ENCODE results near the gene BANF2.

- TF ChIP-seq POLR2AphosphoS5 (IDR thresholded peaks at IDR 0.05) (no peak), CTCF (IDR thresholded peaks at IDR 0.05) (no peak), POLR2A (IDR thresholded peaks at IDR 0.05; ENCODE audit: low read depth) (no peak)
Measured at GRCh38 chr20:17708675-17709360, 9.1 kb downstream of the BANF2 start.
